Hematopoietic multipotent progenitor cell treated with erythropoietin and hydrocortisone succinate and interleukin-3 and kit ligand, for 15 days (in vitro differentiated cells): Measurements from ENCODE around the gene SOCS6.
"Not testable (repeated sequence)": the region's sequence is repeated elsewhere in the genome, so short reads cannot be mapped to it uniquely, and the experiment has no call there.

Experiments
- DNase-seq: peaks from one replicate; pipeline ENCODE4 v3.0.0-alpha.2; 2015; ENCODE audit warnings: low spot score

The SOCS6 gene

DNA sequence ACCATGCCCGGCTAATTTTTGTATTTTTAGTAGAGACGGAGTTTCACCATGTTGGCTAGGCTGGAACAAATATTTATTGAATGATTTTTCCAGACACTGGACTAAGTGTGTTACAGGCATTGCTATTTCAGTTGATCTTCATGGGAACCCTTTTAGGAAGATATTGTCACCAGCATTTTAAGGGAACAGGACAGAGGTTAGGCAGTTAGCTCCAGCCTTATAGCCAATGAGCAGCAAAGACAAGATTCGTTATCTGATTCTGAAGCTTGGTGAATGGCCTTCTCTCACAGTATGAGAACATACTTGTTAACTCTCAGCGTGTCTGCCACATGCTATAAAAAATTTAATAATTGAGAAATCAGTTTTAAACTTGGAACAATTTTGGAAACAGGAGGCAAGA lies 73.4 kb downstream of the SOCS6 start:
- DNase-seq = no peak

DNA sequence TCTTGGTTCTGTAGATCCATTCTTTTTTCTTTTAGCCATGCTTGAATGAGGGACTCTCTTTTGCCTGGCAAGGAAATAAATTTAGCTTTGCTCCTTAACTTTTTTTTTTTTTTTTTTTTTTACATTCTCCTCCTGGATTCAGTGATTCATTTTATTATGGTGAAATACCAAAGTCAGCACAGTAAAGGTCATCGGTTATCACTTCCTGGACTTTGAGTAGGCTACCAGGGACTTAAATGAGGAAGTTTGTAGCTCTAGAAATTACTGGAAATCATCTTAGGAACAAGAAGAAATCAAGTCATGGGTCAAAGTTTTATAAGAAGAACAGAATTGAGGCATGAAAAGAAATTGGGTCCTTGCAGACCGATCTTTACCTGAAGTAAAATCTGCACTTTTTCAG lies 75.0 kb downstream of the SOCS6 start:
- no peak for DNase-seq

DNA sequence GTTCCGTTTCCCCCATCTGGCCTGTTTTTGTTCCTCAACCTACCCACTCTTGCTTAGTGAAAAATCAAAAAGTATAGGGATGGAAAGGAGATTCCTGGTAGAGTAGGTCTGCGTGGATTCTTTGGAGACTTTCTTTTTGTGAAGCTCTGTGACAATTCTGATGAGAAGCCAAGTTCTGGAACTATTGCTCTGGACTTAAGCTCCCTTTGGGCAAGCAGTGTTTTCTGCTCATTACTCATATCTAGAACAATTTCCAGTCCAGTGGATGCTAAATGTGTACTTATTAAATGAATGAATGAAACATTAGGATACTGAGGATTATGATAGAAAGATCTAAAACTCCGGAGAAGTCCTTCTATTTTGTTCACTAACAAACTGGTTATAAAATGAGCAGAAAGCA lies 76.5 kb downstream of the SOCS6 start:
- no peak for DNase-seq

DNA sequence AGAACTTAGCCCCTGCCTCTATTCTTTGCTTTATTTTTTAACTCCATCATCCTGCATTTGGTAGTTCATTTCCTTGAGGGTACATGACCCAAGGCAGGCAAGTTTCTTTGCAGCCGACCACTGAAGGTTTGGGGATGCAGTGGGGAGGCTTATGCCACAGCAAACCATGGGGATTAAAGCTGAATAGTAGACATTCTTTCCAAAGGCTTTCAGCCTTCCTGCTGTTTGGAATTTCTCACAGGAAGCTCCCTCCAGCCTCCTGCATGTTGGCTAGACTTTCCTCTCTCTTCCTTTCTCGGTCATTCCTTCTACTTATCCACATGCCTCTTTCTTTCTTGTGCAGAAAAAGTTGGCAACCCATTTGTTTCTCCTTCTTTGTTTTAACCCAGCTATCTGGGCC lies 77.3 kb downstream of the SOCS6 start:
- DNase-seq = no peak

DNA sequence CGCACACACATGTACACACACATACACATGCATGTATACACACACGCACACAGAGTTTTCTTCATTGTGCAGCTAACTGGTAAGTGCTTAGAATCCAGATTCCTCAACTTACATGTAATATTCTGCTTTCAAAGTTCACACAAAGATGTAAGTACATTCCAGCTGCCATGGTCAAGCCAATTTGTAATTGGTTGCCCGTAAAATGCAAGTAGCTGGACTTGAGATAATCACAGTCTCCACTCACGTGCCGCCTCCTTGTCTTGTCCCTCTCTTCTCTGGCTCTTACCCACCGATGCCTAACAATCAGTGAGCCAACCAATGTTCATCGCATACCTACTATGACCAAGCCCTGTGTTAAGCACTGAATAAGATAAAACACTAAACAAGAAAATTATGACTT lies 77.8 kb downstream of the SOCS6 start:
- no peak for DNase-seq

DNA sequence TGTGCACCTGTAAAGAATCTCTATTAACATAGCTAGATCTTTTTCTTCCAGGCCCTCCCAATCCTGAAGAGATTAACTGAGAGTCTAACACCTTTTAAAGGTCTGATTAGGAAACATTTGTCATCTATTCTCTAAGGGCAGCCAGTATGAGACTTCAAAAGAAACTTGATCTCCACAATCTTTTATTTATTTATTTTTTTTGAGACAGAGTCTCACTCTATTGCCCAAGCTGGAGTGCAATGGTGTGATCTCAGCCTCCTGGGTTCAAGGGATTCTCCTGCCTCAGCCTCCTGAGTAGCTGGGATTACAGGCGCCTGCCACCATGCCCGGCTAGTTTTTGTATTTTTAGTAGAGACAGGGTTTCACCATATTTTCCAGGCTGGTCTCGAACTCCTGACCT lies 78.5 kb downstream of the SOCS6 start:
- DNase-seq = not testable (repeated sequence)

DNA sequence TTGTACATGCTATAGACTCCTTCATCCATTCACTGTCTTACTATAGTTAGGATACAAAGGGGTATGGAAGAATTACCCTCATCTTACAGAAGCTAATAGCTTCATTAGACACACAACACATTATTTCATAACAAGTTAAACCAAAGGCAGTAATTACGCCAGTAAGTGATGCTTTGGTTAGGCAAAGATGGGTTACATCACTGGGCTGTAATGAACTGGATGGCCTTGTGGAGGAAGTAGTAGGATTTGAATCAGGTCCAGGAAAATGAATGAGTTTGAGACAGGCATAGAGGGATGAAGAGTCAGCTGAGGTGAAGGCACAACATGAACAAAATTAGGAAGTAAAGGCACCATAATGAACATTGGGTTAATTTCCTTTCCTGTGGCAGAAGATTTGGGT lies 80.1 kb downstream of the SOCS6 start:
- DNase-seq = no peak

DNA sequence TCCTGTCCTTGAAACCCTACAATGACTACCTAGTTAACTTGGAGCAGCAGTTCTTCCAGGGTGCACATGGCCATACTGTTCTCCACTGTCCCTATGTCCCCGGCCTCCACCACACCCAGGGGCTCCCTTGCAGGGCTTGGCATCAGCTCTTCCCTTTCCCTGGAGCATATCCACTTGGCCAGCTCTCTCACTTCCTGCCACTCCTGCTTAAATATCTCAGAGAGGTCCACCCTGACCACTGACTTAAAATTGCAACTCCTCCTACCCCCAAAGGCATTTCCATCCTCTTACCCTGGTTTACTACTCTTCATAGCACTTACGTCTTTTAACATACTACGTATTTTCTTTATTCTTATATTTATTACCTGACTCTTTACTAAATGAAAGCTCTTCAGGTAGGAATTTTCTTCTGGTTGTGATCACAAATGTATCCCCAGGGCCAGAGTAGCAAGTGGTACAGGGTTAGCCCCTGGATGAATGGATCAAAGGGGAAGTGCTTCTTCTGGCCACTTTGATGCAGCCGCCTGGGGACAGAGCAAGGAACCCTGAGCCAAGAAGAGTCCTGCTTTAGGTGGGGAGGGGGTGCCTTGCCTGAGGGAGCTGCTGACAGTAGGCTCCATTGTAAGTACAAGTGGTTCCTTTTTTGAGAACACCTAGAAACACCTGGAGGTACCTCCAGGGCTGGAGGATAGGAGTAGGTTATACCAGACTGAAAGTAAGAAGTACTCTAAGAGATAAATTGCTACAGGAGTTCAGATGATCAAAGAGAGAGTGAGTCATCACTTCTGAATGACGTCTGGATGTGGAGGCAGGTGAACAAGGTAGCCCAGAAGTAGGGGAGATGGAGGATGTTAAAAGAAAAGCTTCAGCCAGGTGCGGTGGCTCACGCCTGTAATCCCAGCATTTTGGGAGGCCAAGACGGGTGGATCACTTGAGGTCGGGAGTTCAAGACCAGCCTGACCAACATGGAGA lies 82.2 kb downstream of the SOCS6 start:
- DNase-seq = no peak

DNA sequence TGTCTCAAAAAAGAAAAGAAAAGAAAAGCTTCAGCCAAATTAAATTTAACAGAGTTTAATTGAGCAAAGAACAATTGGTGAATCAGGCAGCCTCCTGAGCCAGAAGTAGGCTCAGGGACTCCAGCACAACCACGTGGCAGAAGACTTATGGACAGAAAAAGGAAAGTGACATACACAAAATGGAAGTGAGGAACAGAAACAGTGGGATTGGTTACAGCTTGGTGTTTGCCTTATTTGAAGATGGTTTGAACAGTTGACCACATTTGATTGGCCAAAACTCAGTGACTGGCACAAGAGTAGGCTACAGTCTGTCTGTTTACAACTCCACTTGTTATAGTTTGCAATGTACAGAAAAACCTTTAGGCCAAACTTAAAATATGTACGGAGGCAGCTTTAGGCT lies 83.1 kb downstream of the SOCS6 start:
- no peak for DNase-seq

DNA sequence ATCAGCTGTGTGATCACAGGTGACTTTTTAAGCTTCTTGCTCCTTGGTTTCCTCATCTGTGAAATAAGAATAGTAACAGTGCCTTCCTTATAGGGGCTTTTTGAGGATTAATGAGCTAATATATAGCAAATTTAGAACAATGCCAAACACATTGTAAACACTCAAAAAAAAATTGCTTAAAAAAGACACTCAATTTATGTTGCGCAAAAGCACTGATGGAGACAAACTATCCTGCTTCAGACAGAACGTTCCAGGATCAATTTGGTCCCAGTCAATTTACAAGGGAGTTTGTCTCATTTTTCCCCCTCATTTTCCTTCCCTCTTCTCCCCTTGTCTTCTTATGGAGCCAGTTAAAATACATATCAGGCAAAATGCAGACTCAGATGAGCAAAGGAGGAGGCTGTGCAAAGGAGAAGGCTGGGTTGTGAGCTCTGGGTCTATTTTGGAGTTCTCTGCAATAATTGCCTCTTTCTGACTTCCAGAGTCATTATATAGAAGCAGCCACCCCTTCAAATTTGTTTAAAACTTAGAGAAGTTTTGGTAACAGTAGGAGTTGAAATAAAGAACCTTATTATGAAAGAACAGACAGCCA lies 83.7 kb downstream of the SOCS6 start:
- no peak for DNase-seq

DNA sequence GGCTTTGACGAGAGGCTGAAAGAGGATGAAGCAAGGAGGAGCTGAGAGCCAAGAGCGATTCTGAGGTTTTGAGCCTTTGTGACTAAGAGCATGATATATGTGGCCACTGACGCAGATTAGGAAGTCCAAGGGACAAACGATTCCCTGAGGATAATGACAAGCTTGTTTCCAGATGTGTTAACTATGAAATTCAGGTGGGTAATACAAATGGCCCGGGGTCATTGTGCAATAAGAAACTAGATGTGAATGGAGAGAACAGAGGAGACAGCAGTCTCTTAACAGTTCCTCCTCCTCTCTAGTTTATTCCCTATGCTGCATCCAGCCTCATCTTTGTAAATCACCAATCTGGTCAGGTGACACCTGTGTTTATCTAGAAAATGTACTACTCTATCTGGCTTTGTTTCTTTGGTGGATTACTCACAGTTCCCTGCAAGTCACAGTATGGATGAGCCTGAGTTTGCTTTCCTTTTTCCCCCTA lies 84.2 kb downstream of the SOCS6 start:
- DNase-seq = no peak

DNA sequence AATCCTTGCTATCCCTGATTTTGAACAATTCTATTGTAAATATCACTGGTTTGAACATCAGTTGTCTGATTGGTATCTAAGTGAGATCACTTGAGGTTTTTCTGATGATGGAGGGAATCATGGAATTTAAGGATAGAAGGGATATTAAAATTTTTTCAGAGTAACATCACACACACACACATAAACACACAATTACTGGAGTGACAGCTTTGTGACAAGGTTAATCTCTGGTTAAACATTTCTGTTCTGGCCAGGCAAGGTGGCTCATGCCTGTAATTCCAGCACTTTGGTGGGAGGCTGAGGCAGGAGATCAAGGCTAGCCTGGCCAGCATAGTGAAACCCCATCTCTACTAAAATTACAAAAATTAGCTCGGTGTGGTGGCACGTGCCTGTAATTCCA lies 85.3 kb downstream of the SOCS6 start:
- DNase-seq = no peak

DNA sequence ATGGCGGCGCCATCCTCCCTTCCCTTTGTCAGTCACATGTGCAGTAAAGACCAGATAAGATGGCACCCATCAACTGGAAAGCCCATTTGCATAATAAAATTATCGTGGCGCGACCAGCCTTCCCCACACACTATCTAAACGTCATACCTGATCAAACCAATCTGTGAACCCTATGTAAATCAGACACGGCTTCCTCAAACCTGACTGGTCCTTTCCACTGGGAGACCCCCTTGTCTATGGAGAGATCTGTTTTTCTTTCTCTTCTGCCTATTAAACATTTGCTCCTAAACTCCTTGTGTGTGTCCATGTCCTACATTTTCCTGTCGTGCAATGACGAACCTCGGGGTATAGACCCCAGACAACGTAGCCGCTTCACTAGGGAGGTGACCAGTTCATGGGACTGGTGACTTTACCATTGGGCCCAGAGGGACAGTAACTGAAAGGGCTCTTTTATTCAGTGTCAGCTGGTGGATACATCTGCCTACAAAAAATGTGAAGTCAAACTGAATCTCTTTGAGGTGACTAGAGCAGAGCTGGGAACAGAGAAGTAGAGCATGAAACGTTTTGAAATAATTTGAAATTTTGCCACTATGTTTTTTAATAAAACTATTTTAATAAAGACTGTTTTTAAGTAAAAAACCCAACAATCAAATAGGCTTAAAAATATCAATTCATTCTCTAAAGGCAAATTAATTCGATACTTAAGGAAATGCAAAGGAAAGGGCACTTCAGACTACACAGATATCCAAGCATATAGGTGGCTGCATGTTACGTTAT lies 87.5 kb downstream of the SOCS6 start:
- DNase-seq = no peak

DNA sequence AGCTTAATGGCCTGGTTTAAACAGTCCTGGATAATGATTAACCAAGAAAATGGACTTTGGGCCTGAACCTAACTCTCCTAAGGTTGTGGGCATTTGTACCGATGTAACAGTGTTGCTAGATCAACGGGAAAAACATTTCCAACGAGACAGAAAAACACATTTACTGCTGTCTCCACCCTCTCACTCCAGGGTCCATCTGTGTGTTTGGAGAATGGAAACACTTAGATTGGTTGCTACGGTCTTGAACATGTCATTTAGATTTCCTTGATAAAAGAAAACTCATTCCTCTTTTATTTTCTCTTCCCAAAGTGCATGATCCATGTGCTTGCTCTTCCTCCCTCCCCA lies 88.0 kb downstream of the SOCS6 start:
- DNase-seq = no peak

DNA sequence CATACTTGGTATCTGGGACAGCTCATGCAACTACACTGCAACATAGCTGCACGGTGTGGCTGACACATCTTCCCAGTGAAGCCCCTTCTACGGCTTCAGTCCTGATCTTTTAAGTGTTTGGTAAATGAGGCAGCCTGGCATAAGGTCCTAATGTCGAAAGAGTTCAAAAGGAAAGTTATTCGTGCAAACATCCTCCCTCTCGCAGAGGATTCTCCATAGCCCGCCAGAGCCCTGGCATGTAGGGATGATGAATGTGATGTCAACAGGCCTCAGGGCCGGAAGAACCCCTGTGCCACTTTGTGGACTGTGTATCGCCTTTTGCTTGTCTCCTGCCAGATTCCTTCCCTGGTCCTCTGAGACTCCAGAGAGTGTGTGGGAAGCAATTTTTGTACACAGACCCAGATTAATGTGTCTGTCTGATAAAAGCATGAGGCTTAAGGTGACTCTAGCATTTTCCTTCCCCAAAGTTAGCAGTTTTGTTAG lies 88.5 kb downstream of the SOCS6 start:
- no peak for DNase-seq

DNA sequence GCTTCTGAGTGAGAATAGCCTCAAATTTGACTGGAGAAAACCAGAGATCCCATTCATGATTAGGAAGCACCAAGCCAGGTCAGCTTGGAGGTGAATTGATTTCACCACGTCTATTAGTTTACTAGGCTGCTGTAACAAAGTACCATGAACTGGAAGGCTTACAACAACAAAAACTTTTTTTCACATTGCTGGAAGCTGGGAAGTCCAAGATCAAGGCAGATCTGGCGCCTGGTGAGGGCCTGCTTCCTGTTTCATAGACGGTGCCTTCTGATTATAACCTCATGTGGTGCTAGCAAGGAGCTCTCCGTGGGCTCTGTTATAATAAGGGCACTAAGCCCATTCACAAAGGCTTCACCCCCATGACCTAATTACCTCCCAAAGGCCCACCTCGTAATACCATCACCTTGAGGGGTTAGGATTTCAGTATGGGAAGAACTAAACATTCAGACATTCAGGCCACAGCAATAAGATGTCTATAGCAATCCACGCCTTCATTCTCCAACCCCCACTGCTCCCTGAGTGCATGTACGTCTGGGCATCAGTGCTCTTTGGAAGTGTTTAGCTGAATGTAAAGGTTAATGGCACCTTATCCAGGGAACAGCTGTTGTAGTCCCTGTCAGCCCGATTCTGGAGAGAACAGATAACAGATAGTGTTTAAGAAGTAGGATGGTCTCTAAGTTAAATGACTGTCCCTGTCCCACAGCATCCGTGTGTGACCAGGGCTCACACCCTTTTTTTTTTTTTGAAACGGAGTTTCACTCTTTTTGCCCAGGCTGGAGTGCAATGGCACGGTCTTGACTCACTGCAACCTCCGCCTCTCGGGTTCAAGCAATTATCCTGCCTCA lies 89.2 kb downstream of the SOCS6 start:
- no peak for DNase-seq
